ENCODE measurements around the gene B3GNT7.

The B3GNT7 gene

DNA sequence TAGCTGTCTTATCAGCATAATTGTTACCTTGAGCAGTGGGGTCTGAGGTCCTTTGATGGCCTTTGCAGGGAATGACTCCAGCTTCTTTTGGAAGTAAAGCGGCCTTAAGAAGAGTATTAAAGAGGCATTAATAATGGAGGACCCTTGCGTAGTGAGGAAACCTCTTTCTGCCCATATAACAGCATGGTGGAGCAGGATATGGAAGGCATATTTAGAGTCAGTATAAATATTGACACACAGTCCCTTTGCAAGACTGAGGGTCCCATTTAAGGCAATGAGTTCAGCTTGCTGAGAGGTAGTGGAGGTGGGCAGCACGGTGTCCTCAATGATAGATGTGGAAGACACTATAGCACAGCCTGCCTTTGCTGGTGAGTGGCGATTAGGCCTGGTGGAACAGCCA is 36.1 kb downstream of the B3GNT7 start:
- DNase-seq = no peak

DNA sequence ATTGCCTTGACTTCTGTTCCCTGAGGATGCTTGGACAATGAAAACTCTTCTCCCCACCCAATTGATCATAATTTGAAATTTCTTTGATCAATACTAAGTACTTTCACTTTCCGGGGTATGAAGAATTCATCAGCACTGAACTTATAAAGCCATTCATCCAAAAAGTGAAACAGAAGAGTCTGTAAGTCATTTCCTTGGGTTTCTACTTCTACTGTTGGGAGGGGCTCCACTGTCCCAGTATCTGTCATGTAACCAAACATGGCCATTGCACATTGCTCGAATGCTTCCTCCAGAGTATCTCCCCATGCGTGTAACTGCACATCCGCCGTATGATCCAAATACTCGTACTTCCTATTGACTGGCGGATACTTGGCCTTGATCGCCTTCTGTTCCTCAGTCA is 38.5 kb downstream of the B3GNT7 start:
- DNase-seq = no peak

DNA sequence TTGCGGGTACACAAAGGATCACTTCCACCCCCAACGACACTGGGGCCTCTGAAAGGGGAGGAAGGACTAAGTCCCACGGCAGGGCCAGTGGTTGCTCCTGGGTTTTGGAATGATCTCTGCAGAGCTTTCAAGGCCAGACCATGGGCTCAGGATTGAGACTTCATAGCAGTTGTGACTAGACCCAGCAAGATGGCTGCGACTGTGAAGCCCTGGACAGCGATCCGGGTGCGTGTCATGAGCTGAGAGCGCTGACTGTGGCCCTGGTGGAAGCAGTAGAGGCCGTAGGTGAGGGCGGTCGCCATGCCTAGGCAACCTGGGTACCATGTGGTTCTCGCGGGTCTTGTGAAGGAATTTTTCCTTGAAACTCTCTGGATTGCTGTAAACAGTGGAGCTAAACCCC is 41.4 kb downstream of the B3GNT7 start:
- DNase-seq = no peak

DNA sequence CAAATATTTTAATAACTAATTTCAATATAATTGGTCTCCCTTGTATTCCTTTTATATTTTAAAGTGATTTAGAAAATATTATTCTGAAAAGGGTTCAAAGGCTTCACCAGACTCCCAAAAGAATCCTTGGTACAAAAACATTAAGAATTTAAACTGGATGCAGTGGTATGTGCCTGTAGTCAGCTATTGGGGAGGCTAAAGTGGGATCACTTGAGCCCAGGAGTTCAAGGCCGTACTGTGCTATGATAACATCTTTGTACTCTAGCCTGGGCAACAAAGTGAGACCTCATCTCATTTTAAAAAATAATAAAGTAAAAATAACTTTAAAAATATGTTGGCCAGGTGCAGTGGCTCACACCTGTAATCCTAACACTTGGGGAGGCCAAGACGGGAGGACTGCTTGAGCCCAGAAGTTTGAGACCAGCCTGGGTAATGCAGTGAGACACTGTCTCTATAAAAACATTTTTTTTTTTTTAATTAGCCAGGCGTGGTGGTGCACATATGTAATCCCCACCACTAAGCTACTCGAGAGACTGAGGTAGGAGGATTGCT is 54.1 kb downstream of the B3GNT7 start:
- no peak for DNase-seq

DNA sequence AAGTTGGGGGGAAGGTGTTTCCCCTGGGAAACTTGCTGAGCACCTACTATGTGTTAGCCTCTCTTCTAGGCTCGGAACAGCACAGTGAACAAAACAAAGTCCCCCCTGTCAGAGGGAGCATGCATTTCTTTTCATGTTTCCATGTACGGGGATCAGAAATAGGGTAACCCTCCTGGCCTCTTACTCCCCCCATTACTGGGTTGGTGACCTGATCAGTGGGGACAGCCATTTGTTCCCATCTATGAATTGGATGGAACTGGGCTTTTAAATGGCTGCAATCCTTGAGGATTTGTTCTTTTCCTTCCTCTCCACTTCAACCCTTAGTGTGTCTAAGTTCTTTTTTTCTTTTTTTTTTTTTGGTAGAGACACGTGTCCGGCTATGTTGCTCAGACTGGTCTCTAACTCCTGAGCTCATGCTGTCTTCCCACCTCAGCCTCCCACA is 55.1 kb downstream of the B3GNT7 start:
- no peak for DNase-seq
